Right lobe of liver (tissue), 6 donors: ENCODE data around the gene MAT2A. TPM values are rescaled to one million over a fixed set of nuclear protein-coding genes. Genes with fewer than 3 reads are reported as not detected.
A peak's percentile ranks its signal among the peaks of the same experiment; 100 is the strongest.

Experiments used
- ATAC-seq, 4 donors: fragments of 200-7000 bp; cut with Tn5 transposase; one replicate each; pipeline ENCODE4 v1.9.1; 2020; ENCODE audit warnings: mild to moderate bottlenecking in 4 of 4, moderate library complexity in 4 of 4
- DNase-seq, 3 donors: peaks; one replicate each; pipeline ENCODE4 v3.0.0-alpha.2; 2020
- H3K27ac ChIP-seq, 3 donors: fragments of 200-600 bp; one replicate each; pipeline ENCODE4 v1.8.0; 2022
- H3K27me3 ChIP-seq, 2 donors: fragments of 200-600 bp; one replicate each; pipeline ENCODE4 v1.8.0; 2022
- H3K36me3 ChIP-seq, 4 donors: fragments of 200-600 bp; sonication (generic) in 1 of 4; one replicate each; pipeline versions ENCODE4 v1.5.1 to v1.8.0; 2017 to 2022; ENCODE audit warnings: control low read depth in 1 of 4
- H3K4me1 ChIP-seq, 4 donors: fragments of 200-600 bp; sonication (generic) in 1 of 4; one replicate each; pipeline versions ENCODE4 v1.5.1 to v1.8.0; 2017 to 2022; ENCODE audit warnings: control low read depth in 1 of 4
- H3K4me3 ChIP-seq, 3 donors: fragments of 200-600 bp; one replicate each; pipeline ENCODE4 v1.8.0; 2022
- H3K9me3 ChIP-seq, 4 donors: fragments of 200-600 bp; sonication (generic) in 1 of 4; one replicate each; pipeline versions ENCODE4 v1.5.1 to v1.8.0; 2017 to 2022; ENCODE audit warnings: control low read depth in 1 of 4
- CTCF ChIP-seq, 4 donors: fragments of 200-600 bp in 3 of 4; fragments of 450-650 bp in 1 of 4; IDR thresholded peaks; one replicate each; pipeline versions ENCODE4 v1.5.1 to v1.8.0; 2016 to 2022; ENCODE audit warnings: antibody characterized with exemption in 4 of 4, mild to moderate bottlenecking in 2 of 4
- POLR2A ChIP-seq: fragments of 450-650 bp; IDR thresholded peaks from one replicate; pipeline ENCODE4 v1.6.1; 2017; ENCODE audit warnings: antibody characterized with exemption, mild to moderate bottlenecking
- WGBS: methylation state at CpG from one replicate; pipeline ENCODE4 v1.1.6; 2018; ENCODE audit warnings: low coverage, low lambda C conversion rate; ENCODE audit not compliant: insufficient coverage; ENCODE audit errors: missing lambda C conversion rate; 5-methylcytosine and 5-hydroxymethylcytosine counted together
- intact Hi-C, 2 donors: fragments of 100-400 bp; cut with DNase I; formaldehyde crosslinking; loops; one replicate each; pipeline versions ENCODE4 v1.11.2 to v1.14.1; 2022
- total RNA-seq, 6 experiments: library from RNA; depleted of rRNA in 2 of 6; stranded (reverse); fragments of >200 nt in 2 of 6; fragmentation: NEBNext Ultra II Directional in 3 of 6; extraction: Animal tissue kit (Norgen Biotek cat#: 25700) in 3 of 6; gene quantifications; one replicate each; pipeline versions ENCODE4 v1.1.0 to v1.2.4, GENCODE V29; 2016 to 2023
- donor health status: DM: no; HTN: yes; CAD: no.
- donor health status: DM: no; HTN: no; CAD: no.
- donor health status: DM: no; HTN: no; CAD: no.
- donor health status: DM: no; HTN: yes; CAD: no.
- donor health status: DM: no; HTN: yes; CAD: no.

MAT2A gene
- total RNA-seq, 6 experiments from 2014 or later, result 57.8 to 118 (median 102) TPM

GRCh38 chr2:85528355-85528754 lies 10.6 kb upstream of the MAT2A start:
- intact Hi-C loops, result no loop called here
- no peaks in the 10 kb centered on the region for H3K9me3 ChIP-seq
- H3K27ac ChIP-seq, result no peak overlapping the region
- no peak for DNase-seq
- H3K27me3 ChIP-seq, result no peaks in the 10 kb centered on the region
- no peaks in the 10 kb centered on the region for H3K36me3 ChIP-seq
- H3K4me3 ChIP-seq, result no peak overlapping the region
- ATAC-seq, result peak; percentile 49 to 68 (median 60)
- WGBS, result 84% methylated on average over 2 of the region's 2 CpGs
- TF ChIP-seq POLR2A, result no peak
- TF ChIP-seq CTCF (IDR thresholded peaks at IDR 0.05), result no peak
- peaks cover 0 to 32% (median 4%) of the 10 kb centered on the region in 4 donors for H3K4me1 ChIP-seq

GRCh38 chr2:85529809-85530208 lies 9.2 kb upstream of the MAT2A start:
- no peak for TF ChIP-seq POLR2A
- no peak for TF ChIP-seq CTCF (IDR thresholded peaks at IDR 0.05)
- Histone ChIP-seq H3K4me3 (no peak overlapping the region), H3K27me3 (no peaks in the 10 kb centered on the region), H3K27ac (no peak overlapping the region), H3K4me1 (peaks cover 0 to 25% (median 4%) of the 10 kb centered on the region in 4 donors), H3K9me3 (no peaks in the 10 kb centered on the region), H3K36me3 (no peaks in the 10 kb centered on the region)
- DNase-seq (no peak), ATAC-seq (no peak)
- intact Hi-C loops, result no loop called here
- 100% methylated on average over 1 of the region's 1 CpG for WGBS

GRCh38 chr2:85531589-85531988 lies 7.4 kb upstream of the MAT2A start:
- ATAC-seq (peak; percentile 7 to 55 (median 28)), DNase-seq (no peak)
- intact Hi-C loops, result no loop called here
- TF ChIP-seq CTCF (IDR thresholded peaks at IDR 0.05), result no peak
- TF ChIP-seq POLR2A, result no peak
- H3K36me3 ChIP-seq, result no peaks in the 10 kb centered on the region
- H3K4me3 ChIP-seq, result no peak overlapping the region
- no peaks in the 10 kb centered on the region for H3K27me3 ChIP-seq
- H3K27ac ChIP-seq, result no peak overlapping the region
- H3K4me1 ChIP-seq, result peaks cover 0 to 25% (median 4%) of the 10 kb centered on the region in 4 donors
- 0% methylated on average over 1 of the region's 2 CpGs for WGBS
- no peaks in the 10 kb centered on the region for H3K9me3 ChIP-seq

- H3K27ac ChIP-seq, result no peak overlapping the region
- ATAC-seq, result no peak
- H3K36me3 ChIP-seq, result no peaks in the 10 kb centered on the region
- H3K27me3 ChIP-seq, result no peaks in the 10 kb centered on the region
- TF ChIP-seq POLR2A, result no peak
- no peak for TF ChIP-seq CTCF (IDR thresholded peaks at IDR 0.05)
- no peak for DNase-seq
- WGBS, result 76% methylated on average over 3 of the region's 3 CpGs
- H3K4me3 ChIP-seq, result no peak overlapping the region
- intact Hi-C loops, result no loop called here
- H3K4me1 ChIP-seq, result peaks cover 0 to 18% (median 7%) of the 10 kb centered on the region in 4 donors
- no peaks in the 10 kb centered on the region for H3K9me3 ChIP-seq
Observed at GRCh38 chr2:85534099-85534498, 4.9 kb upstream of the MAT2A start.

GRCh38 chr2:85534881-85535280 lies 4.1 kb upstream of the MAT2A start:
- WGBS, result 68% methylated on average over 3 of the region's 3 CpGs

More at GRCh38 chr2:85534881-85535280, 4.1 kb upstream of the MAT2A start:
- H3K27ac ChIP-seq, result no peak overlapping the region
- H3K9me3 ChIP-seq, result no peaks in the 10 kb centered on the region
- intact Hi-C loops, result no loop called here
- ATAC-seq (no peak), DNase-seq (no peak)
- no peak overlapping the region for H3K4me3 ChIP-seq
- H3K36me3 ChIP-seq, result no peaks in the 10 kb centered on the region
- no peaks in the 10 kb centered on the region for H3K27me3 ChIP-seq
- peaks cover 0 to 18% (median 7%) of the 10 kb centered on the region in 4 donors for H3K4me1 ChIP-seq
- no peak for TF ChIP-seq CTCF (IDR thresholded peaks at IDR 0.05)
- TF ChIP-seq POLR2A, result no peak
